ENCODE measurements around the gene APMAP.

Gene APMAP

GRCh38 chr20:24985802-24986201 lies 6.7 kb downstream of the APMAP start:
- no peak overlapping the region for H3K27ac ChIP-seq
- TF ChIP-seq CTCF (IDR thresholded peaks at IDR 0.05) (no peak), ZFX (IDR thresholded peaks at IDR 0.05; ENCODE audit: borderline replicate concordance) (no peak)

- no peak for TF ChIP-seq CTCF (IDR thresholded peaks at IDR 0.05)
- TF ChIP-seq ZFX (IDR thresholded peaks at IDR 0.05; ENCODE audit: borderline replicate concordance): no peak
- no peak overlapping the region for H3K27ac ChIP-seq
Observed at GRCh38 chr20:24984961-24985640, 7.5 kb downstream of the APMAP start.

GRCh38 chr20:24983896-24984295 lies 8.7 kb downstream of the APMAP start:
- no peak overlapping the region for H3K27ac ChIP-seq
- TF ChIP-seq ZFX (IDR thresholded peaks at IDR 0.05; ENCODE audit: borderline replicate concordance) (no peak), CTCF (IDR thresholded peaks at IDR 0.05) (no peak)

GRCh38 chr20:24981790-24982189 lies 10.8 kb downstream of the APMAP start:
- H3K27ac ChIP-seq: no peak overlapping the region
- TF ChIP-seq CTCF (IDR thresholded peaks at IDR 0.05) (no peak), ZFX (IDR thresholded peaks at IDR 0.05; ENCODE audit: borderline replicate concordance) (no peak)

GRCh38 chr20:24981282-24981681 lies 11.3 kb downstream of the APMAP start:
- TF ChIP-seq CTCF (IDR thresholded peaks at IDR 0.05) (no peak), ZFX (IDR thresholded peaks at IDR 0.05; ENCODE audit: borderline replicate concordance) (no peak)
- no peak overlapping the region for H3K27ac ChIP-seq

- TF ChIP-seq ZFX (IDR thresholded peaks at IDR 0.05; ENCODE audit: borderline replicate concordance): no peak
- TF ChIP-seq CTCF (IDR thresholded peaks at IDR 0.05): no peak
- H3K27ac ChIP-seq: no peak overlapping the region
Observed at GRCh38 chr20:24980291-24981053, 12.1 kb downstream of the APMAP start.

Measured in 22Rv1 (cell line).